Measurements from ENCODE around the gene IGBP1. TPM values are rescaled to one million over a fixed set of nuclear protein-coding genes. Genes with fewer than 3 reads are reported as not detected.

The IGBP1 gene
- total RNA-seq, 1 experiment from 2014 or later: 41.6 TPM

- no TSS peak for BruUV-seq (replicated peaks)
- H3K4me3 ChIP-seq (ENCODE audit: low read depth, low read length): no peak overlapping the region
- no peaks in the 10 kb centered on the region for H3K36me3 ChIP-seq (ENCODE audit: control insufficient read depth, insufficient read depth, low read length)
- DNase-seq: peak; percentile 25 to 29
- POLR2A ChIA-PET: interaction anchor here (1.5 kb wide), 1 partner anchor 35 kb away, joined by 19 read pairs; the partner anchor contains the start of gene IGBP1
- Mint-ChIP-seq H3K27ac (ENCODE audit: unreplicated experiment) (peak overlapping the region; percentile 82), H3K4me1 (ENCODE audit: low read depth, unreplicated experiment) (no peaks in the 10 kb centered on the region), H3K27me3 (ENCODE audit: insufficient read depth, unreplicated experiment) (no peaks in the 10 kb centered on the region), H3K36me3 (ENCODE audit: insufficient read depth, unreplicated experiment) (peaks cover 24% of the 10 kb centered on the region), H3K9me3 (ENCODE audit: unreplicated experiment) (no peaks in the 10 kb centered on the region), H3K4me3 (ENCODE audit: unreplicated experiment) (peak overlapping the region; percentile 61)
- TF ChIP-seq CTCF (IDR thresholded peaks at IDR 0.05; ENCODE audit: insufficient read depth in 1 of 2, low read depth in 1 of 2, low read length in 1 of 2, severe bottlenecking in 1 of 2, unreplicated experiment in 1 of 2): no peak
- no peaks in the 10 kb centered on the region for H3K9me3 ChIP-seq
- CTCF ChIA-PET: interaction anchor here (0.8 to 1.5 kb wide), 2 partner anchors 35 to 94 kb away, joined by 5 to 9 read pairs; partner anchors contain the start of gene IGBP1
- no peaks in the 10 kb centered on the region for H3K27me3 ChIP-seq (replicated peaks; ENCODE audit: control insufficient read depth, insufficient read depth, low read length)
- peaks cover 14% of the 10 kb centered on the region for H3K4me1 ChIP-seq
- intact Hi-C loops (cut with micrococcal nuclease; ENCODE audit: unreplicated experiment): no loop called here
Measured at GRCh38 chrX:70168238-70169188, 35.3 kb downstream of the IGBP1 start.

GRCh38 chrX:70169281-70169680 lies 36.0 kb downstream of the IGBP1 start:
- H3K27me3 ChIP-seq (replicated peaks; ENCODE audit: control insufficient read depth, insufficient read depth, low read length): no peaks in the 10 kb centered on the region
- BruUV-seq (replicated peaks): no TSS peak
- POLR2A ChIA-PET: interaction anchor here (1.5 kb wide), 1 partner anchor 36 kb away, joined by 19 read pairs; the partner anchor contains the start of gene IGBP1
- intact Hi-C loops (cut with micrococcal nuclease; ENCODE audit: unreplicated experiment): no loop called here
- H3K4me1 ChIP-seq: peaks cover 14% of the 10 kb centered on the region
- no peak overlapping the region for H3K27ac Mint-ChIP-seq (ENCODE audit: unreplicated experiment)
- H3K36me3 Mint-ChIP-seq (ENCODE audit: insufficient read depth, unreplicated experiment): peaks cover 24% of the 10 kb centered on the region
- no peaks in the 10 kb centered on the region for H3K9me3 Mint-ChIP-seq (ENCODE audit: unreplicated experiment)
- H3K9me3 ChIP-seq: no peaks in the 10 kb centered on the region
- no peak overlapping the region for H3K4me3 Mint-ChIP-seq (ENCODE audit: unreplicated experiment)
- H3K36me3 ChIP-seq (ENCODE audit: control insufficient read depth, insufficient read depth, low read length): no peaks in the 10 kb centered on the region
- TF ChIP-seq CTCF (IDR thresholded peaks at IDR 0.05; ENCODE audit: insufficient read depth in 1 of 2, low read depth in 1 of 2, low read length in 1 of 2, severe bottlenecking in 1 of 2, unreplicated experiment in 1 of 2): no peak
- no peaks in the 10 kb centered on the region for H3K4me1 Mint-ChIP-seq (ENCODE audit: low read depth, unreplicated experiment)
- no peak overlapping the region for H3K4me3 ChIP-seq (ENCODE audit: low read depth, low read length)
- CTCF ChIA-PET: interaction anchor here (1.5 kb wide), 1 partner anchor 36 kb away, joined by 9 read pairs; the partner anchor contains the start of gene IGBP1
- no peaks in the 10 kb centered on the region for H3K27me3 Mint-ChIP-seq (ENCODE audit: insufficient read depth, unreplicated experiment)
- DNase-seq: no peak

- no TSS peak for BruUV-seq (replicated peaks)
- ChIA-PET POLR2A (no interaction called here), CTCF (interaction anchor here (1.5 kb wide), 1 partner anchor 38 kb away, joined by 4 read pairs; the partner anchor contains the start of gene IGBP1)
- intact Hi-C loops (cut with micrococcal nuclease; ENCODE audit: unreplicated experiment): no loop called here
- peaks cover 5% of the 10 kb centered on the region for H3K36me3 Mint-ChIP-seq (ENCODE audit: insufficient read depth, unreplicated experiment)
- DNase-seq: no peak
- no peaks in the 10 kb centered on the region for H3K9me3 Mint-ChIP-seq (ENCODE audit: unreplicated experiment)
- Histone ChIP-seq H3K36me3 (ENCODE audit: control insufficient read depth, insufficient read depth, low read length) (no peaks in the 10 kb centered on the region), H3K27me3 (replicated peaks; ENCODE audit: control insufficient read depth, insufficient read depth, low read length) (no peaks in the 10 kb centered on the region), H3K4me3 (ENCODE audit: low read depth, low read length) (no peak overlapping the region), H3K9me3 (no peaks in the 10 kb centered on the region), H3K4me1 (peaks cover 14% of the 10 kb centered on the region)
- no peak overlapping the region for H3K27ac Mint-ChIP-seq (ENCODE audit: unreplicated experiment)
- no peaks in the 10 kb centered on the region for H3K27me3 Mint-ChIP-seq (ENCODE audit: insufficient read depth, unreplicated experiment)
- H3K4me1 Mint-ChIP-seq (ENCODE audit: low read depth, unreplicated experiment): no peaks in the 10 kb centered on the region
- TF ChIP-seq CTCF (IDR thresholded peaks at IDR 0.05; ENCODE audit: insufficient read depth in 1 of 2, low read depth in 1 of 2, low read length in 1 of 2, severe bottlenecking in 1 of 2, unreplicated experiment in 1 of 2): no peak
- H3K4me3 Mint-ChIP-seq (ENCODE audit: unreplicated experiment): no peak overlapping the region
Measured at GRCh38 chrX:70171624-70172023, 38.4 kb downstream of the IGBP1 start.

Data from Caco-2 (cell line).